Omental fat pad (tissue), 4 donors: ENCODE results near the gene UMODL1. TPM values are rescaled to one million over a fixed set of nuclear protein-coding genes. Genes with fewer than 3 reads are reported as not detected.

Experiments
- ATAC-seq: fragments of 150-250 bp; one replicate; pipeline ENCODE4 v1.9.1; 2016; ENCODE audit warnings: mild to moderate bottlenecking, moderate library complexity; ENCODE audit not compliant: low FRiP score
- DNase-seq: peaks from one replicate; pipeline ENCODE4 v3.0.0-alpha.2; 2019; ENCODE audit warnings: low spot score
- CTCF ChIP-seq, 3 donors: fragments of 450-650 bp; IDR thresholded peaks; one replicate each; pipeline ENCODE4 v1.5.1; 2016 to 2017; ENCODE audit warnings: antibody characterized with exemption in 3 of 3, mild to moderate bottlenecking in 3 of 3, moderate library complexity in 2 of 3
- total RNA-seq, 4 donors: library from RNA; depleted of rRNA; stranded (reverse); fragments of >200 nt; gene quantifications; one replicate each; pipeline ENCODE4 v1.1.0, GENCODE V29; 2016

UMODL1 gene
- total RNA-seq, 4 donors from 2014 or later: not detected

GRCh38 chr21:42108554-42109340 lies 37.6 kb downstream of the UMODL1 start:
- TF ChIP-seq CTCF (IDR thresholded peaks at IDR 0.05): no peak
- no peak for ATAC-seq
- no peak for DNase-seq

- DNase-seq (no peak), ATAC-seq (no peak)
- no peak for TF ChIP-seq CTCF (IDR thresholded peaks at IDR 0.05)
Measured at GRCh38 chr21:42109473-42109872, 38.4 kb downstream of the UMODL1 start.

- no peak for TF ChIP-seq CTCF (IDR thresholded peaks at IDR 0.05)
- DNase-seq (no peak), ATAC-seq (no peak)
Measured at GRCh38 chr21:42109873-42110525, 38.9 kb downstream of the UMODL1 start.

- no peak for DNase-seq
- no peak for ATAC-seq
- TF ChIP-seq CTCF (IDR thresholded peaks at IDR 0.05): no peak
Measured at GRCh38 chr21:42110691-42111469, 39.8 kb downstream of the UMODL1 start.

- DNase-seq (no peak), ATAC-seq (no peak)
- TF ChIP-seq CTCF (IDR thresholded peaks at IDR 0.05): no peak
Measured at GRCh38 chr21:42111470-42111743, 40.3 kb downstream of the UMODL1 start.

GRCh38 chr21:42111811-42112210 lies 40.7 kb downstream of the UMODL1 start:
- DNase-seq (no peak), ATAC-seq (no peak)
- no peak for TF ChIP-seq CTCF (IDR thresholded peaks at IDR 0.05)
